GM21367 (cell line): Measurements from ENCODE around the gene DEGS1.
"Not testable (repeated sequence)": the region's sequence is repeated elsewhere in the genome, so short reads cannot be mapped to it uniquely, and the experiment has no call there.

ENCODE experiments used
- ATAC-seq: cut with Tn5 transposase; IDR thresholded peaks from one replicate; pipeline ENCODE4 v1.9.1; 2021; ENCODE audit not compliant: unreplicated experiment

DEGS1 gene

DNA sequence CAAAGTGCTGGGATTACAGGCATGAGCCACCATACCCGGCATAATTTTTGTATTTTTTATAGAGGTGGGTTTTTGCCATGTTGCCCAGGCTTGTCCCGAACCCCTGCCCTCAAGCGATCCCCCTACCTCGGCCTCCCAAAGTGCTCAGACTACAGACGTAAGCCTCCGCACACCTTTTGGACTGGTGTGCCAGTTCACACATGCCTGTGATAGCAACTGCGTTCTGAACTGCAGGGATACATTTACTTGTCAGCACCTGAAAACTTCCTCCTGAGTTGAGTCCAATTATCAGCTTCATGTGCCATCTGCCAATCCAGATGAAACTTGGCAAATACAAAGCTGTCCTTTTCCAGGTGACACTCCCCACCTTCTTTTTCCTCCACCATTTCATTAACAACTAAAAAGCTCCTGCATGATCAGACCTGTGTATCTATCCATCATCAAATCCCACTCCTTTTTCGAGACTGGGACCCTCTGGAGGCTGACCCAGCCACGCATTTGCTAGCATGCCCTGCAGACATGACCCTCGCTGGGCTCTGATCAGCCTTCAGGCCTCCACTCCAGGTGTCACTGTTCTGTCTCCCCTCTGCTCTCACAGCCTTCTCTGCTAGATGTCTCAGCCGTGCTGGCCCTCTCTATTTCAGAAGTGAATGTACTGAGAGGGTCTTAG is 2.1 kb upstream of the DEGS1 start:
- no peak for ATAC-seq

DNA sequence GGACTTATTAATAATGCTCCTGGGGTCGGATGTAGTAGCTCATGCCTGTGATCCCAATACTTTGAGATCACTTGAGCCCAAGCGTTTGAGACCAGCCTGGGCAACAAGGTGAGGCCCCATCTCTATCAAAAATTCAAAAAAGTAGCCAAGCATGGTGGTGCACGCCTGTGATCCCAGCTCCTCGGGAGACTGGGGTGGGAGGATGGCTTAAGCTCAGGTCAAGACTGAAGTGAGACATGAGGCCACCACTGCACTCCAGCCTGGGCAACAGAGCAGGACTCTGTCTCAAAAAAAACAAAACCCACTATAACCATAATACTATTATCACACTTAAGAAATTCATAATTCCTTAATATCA is 1.6 kb upstream of the DEGS1 start:
- ATAC-seq, result no peak

DNA sequence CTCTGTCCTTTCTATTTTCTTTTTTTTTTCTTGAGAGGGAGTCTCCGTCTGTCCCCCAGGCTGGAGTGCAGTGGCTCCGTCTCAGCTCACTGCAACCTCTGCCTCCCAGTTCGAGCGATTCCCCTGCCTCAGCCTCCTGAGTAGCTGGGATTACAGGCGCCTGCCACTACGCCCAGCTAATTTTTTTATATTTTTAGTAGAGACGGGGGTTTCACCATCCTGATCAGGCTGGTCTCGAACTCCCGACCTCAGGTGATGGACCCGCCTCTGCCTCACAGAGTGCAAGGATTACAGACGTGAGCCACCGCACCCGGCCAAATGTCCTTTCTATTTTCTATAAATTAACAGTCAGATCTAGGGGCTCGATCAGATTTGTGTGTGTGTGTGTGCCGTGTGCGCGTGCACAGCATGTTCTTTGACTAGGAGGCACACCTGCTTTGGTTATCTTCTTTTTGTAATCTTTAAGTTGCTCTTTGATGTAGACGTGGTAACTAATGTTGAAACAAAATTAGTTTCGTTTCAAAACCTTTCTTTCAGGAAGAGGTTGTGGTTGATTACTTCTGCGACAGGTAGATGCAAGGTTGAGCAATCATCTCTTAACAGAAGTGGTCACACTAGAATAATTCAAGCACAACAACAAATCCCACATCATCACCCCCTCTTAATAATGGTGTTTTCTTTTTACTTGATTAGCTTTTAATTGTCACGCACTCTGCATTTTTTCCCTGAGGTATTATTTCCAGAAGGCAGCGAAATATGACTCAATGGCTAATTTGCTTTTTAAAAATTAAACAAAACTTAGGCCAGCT is 779 bp upstream of the DEGS1 start:
- ATAC-seq, result peak; percentile 35

DNA sequence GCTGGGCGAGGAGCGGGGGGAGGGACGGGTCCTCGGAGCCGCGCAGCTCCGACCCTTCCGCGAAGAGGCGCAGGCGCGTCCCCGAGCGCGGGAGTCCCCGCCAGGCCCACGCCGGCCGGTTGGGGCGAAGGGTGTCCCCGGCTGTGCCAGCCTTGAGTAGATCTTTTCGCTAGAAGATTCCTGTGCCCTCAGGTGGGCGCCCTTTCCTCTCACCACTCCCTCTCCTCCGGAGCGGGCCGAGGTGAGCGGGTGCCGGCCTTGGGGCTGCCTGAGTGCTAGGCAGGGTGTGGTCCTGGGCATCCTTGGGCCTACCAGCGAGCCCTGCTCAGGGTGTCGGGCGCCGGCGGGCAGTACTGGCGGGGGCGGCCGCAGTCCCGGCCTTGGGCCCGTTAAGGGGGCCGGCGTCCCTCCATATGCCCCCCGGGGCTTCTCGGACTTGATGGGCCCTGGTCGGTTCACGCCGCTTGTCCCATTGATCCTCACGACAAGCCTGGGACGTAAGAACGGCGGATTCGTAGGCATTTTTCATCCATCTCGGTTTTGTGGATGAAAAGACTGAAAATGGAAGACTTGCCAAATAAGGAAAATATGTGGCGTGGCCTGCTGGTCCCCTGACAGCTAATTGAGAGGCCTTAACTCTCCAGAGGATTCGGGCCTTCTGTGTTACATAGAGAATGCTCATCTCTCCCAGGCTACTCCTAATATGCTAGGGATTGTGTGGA is 712 bp downstream of the DEGS1 start:
- ATAC-seq, result peak; percentile 37

DNA sequence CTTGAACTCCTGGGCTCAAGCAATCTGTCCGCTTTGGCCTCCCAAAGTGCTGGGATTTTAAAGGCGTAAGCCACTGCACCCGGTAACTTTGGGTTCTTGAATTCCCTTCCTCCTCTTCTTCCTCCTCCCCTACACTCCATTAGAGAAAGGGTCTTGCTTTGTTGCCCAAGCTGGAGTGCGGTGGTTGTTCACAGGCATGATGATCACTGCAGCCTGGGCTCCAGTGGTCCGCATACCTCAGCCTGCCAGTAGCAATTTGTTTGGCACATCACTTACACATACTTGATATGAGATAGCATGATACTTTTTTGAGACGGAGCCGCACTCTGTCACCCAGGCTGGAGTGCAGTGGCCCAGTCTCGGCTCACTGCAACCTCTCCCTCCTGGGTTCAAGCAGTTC is 2.2 kb downstream of the DEGS1 start:
- ATAC-seq, result no peak

DNA sequence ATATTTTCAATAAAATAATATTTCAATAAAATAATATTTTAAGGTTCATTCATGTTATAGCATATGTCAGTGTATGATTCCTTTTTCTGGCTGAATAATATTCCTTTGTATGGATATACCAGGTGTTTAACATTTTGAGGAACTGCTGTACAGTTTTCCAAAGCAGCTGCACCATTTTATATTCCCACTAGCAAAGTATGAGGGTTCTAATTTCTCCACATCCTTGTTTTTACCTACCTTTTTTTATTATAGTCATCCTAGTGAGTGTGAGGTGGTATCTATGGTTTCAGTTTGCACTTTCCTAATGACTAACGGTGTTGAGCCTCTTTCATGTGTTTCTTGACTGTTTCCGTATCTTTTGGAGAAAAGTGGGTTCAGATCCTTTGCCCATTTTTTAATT is 5.2 kb downstream of the DEGS1 start:
- no peak for ATAC-seq

DNA sequence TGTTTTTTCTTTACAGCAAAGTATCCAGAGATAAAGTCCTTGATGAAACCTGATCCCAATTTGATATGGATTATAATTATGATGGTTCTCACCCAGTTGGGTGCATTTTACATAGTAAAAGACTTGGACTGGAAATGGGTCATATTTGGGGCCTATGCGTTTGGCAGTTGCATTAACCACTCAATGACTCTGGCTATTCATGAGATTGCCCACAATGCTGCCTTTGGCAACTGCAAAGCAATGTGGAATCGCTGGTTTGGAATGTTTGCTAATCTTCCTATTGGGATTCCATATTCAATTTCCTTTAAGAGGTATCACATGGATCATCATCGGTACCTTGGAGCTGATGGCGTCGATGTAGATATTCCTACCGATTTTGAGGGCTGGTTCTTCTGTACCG is 6.5 kb downstream of the DEGS1 start:
- no peak for ATAC-seq

DNA sequence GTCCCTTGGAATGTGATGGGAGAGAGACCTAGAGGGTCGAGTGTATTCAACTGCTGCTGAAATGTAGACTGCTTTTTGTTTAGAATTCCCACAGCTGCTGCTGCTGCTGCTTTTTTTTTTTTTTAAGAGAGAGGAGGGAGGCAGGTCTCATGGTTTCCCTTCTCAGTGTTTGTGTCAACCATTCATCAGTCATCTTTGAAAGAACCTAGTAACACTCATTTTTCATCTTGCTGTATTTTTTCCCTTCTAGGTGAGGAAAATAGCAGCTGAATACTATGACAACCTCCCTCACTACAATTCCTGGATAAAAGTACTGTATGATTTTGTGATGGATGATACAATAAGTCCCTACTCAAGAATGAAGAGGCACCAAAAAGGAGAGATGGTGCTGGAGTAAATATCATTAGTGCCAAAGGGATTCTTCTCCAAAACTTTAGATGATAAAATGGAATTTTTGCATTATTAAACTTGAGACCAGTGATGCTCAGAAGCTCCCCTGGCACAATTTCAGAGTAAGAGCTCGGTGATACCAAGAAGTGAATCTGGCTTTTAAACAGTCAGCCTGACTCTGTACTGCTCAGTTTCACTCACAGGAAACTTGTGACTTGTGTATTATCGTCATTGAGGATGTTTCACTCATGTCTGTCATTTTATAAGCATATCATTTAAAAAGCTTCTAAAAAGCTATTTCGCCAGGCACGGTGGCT is 9.2 kb downstream of the DEGS1 start:
- peak; percentile 52 for ATAC-seq

DNA sequence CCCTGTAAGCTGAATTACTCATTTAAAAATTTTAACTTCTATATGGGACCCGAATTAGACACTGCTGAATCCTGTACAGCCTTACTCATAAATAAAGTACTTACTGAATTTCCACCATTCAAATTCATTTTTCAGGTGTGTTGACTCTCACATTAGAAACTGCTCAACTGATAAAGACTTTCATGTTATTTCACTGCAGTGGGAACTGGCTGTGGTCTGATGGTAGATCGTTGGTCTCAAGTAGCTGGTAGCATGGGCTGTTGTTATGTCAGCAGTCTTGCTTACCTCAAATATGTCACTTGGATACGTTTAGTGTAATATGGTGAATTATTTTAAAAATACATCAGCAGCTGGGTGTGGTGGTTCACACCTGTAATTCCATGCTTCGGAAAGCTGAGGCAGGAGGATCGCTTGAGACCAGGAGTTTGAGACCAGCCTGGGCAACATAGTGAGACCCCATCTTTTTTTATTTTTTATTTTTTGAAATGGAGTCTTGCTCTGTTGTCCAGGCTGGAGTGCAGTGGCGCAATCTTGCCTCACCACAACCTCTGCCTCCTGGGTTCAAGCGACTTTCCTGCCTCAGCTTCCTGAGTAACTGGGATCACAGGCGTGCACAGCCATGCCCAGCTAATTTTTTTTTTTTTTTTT is 10.4 kb downstream of the DEGS1 start:
- ATAC-seq, result no peak

DNA sequence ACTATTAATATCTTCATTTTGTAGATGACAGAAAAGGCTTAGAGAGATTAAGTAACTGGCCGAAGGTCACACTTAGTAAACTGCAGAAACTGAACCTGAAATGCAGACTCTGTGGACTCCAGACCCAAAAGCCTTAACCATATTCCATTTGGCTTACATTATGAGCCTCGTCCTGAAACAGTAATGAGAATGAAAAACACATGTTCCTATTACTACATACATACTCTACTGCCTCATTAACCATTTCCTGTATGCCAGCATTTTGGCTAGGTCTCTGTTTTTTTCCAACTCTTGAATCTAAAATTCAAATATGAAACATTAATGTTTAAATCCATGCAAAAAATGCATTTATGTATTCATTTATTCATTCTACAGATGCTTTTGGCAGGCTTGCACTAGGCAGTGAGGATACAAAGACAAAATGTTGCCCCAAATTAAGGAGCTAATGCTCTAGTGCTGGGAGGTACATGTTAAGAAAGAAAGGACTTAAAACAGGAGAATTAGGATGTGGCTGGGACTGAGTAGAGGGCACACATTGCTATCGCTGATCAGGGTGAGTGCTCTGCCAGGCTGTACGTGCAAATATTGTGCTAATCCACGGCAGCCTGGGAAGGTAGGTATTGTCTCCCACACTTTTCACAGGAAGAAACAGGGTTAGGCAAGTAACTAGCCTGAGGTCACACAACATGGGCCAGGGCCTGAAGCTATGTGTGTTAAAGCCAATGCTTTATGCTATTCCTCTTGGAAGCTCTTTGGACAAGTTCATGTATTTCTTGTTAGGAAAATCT is 14.0 kb downstream of the DEGS1 start:
- no peak for ATAC-seq

DNA sequence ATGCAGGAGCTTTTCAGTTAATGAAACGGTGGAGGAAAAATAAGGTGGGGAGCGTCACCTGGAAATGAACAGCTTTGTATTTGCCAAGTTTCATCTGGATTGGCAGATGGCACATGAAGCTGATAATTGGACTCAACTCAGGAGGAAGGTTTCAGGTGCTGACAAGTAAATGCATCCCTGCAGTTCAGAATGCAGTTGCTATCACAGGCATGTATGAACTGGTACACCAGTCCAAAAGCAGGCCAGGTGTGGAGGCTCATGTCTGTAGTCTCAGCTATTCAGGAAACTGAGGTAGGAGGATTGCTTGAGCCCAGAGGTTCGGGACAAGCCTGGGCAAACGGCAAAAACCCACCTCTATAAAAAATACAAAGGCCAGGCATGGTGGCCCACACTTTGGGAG is 15.5 kb downstream of the DEGS1 start:
- no peak for ATAC-seq

DNA sequence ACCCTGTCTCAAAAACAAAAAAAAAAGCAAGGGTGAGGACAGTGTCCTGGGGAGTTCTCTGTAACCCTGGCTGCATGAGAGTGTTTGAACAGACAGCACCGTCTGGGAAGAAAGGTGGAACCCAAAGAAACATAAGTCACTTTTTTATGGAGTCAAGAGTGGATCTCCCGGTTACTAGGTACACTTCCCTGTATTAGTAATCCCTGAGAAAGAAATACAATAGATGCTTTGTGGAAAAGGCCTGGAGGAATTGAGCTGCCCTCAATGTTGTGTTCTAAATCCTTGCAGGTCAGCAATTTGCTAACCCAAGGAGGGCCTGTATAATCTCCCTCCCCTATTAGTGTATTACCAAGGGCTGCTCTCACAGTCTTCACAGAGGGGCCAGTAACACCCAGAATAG is 16.6 kb downstream of the DEGS1 start:
- no peak for ATAC-seq

DNA sequence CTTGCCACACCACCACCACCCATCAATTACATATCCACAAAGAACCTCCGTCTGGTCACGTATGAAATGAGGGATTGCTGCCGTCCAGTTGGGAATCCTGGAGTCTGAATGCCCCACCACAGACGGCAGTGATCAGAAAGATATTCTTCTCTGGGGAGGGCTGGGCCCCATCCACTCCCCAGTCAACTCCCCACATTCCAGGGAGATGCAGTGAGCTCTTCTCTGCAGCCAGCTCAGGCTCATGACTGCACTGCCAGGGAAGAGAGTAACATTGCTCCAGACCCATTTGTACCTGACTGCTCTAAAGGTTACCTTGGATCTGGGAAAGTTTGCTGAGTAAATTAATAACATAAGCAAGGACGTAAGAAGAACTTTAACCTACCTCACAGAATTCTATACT is 18.3 kb downstream of the DEGS1 start:
- no peak for ATAC-seq

DNA sequence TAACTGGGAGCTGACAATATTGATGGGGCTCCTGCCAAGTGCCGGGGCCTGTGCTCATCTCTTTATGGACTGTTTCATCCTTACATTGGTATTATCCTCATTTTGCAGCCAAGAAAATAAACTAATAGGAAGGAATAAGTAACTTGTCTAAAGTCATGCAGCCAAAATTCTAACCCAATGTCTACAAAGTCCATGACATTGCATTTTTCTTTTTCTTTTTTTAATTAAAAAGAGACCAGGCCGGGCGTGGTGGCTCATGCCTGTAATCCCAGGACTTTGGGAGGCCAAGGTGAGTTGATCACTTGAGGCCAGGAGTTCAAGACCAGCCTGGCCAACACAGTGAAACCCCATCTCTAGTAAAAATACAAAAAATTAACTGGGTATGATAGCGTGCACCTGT is 18.8 kb downstream of the DEGS1 start:
- ATAC-seq, result no peak

DNA sequence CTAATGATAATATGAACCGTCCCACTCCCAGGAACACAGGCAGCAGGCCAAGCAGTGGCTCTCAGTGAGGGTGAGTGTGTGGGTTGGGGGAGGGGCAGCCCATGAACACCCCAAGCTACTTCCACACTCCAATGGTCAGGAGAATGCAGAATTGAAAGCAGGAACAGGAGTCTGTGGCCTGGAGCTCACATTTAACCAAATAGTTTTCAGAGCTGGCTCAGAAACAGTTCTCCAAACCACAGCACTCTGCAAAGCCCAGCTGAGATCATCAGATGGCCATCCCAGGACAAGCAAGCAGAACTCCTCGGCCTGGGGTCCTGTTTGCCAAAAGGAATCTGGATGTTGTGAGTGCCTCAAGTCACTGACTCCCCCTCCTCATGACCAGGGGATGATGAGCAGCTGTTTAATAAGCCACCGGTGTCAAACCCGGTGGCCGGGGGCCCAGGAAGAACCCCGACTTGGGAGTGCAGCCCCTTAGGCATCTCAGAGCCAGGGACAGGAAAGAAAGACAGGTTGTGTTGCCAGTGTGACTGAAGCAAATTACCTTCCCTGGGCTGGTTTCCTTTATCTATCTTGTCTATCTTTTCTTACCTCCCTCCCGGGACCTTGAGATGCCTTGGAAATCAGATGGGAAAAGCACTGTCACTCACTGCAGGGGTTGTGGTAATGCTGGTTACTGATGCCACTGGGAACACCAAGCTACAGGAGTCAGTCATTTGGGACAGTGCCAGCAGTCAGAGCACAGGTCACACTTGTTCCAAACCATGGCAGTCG is 20.4 kb downstream of the DEGS1 start:
- peak; percentile 67 for ATAC-seq

DNA sequence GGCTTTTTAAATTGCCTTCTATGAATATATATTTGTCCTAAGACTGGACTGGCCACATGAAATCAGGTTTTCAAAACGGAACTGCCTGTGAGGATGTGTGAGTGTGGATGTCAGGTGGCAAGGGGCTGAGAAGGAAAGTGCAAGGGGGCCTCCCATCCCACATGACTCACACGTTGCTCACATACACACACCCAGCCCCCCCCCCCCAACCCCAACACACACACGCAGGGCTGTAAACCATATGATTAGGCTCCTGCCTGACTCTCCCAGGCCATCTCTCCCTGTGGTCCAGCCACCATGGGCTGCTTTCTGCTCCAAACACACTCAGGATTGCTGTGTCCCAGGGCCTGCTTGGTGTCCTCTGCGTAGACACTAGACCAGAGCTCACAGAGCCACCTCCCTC is 22.4 kb downstream of the DEGS1 start:
- ATAC-seq, result no peak

DNA sequence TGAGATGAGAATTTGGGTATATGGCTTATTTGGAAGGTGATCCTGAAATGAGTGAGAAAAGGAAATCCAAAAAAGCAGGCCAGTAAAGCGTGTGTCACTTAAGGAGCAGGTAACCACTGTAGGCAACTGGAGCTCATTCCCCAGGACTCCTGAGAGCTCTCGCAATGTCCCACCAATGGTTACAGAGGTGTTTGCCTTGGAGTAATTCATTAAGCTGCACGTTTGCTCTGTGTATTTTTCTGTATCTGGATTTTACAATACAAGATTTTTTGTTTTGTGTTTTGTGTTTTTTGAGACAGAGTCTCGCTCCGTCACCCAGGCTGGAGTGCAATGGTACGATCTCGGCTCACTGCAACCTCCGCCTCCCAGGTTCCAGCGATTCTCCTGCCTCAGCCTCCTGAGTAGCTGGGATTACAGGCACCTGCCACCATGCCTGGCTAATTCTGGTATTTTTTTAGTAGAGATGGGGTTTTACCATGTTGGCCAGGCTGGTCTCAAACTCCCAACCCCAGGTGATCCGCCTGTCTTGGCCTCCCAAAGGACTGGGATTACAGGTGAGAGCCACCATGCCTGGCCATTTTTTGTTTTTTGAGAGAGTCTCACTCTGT is 23.0 kb downstream of the DEGS1 start:
- ATAC-seq, result not testable (repeated sequence)

DNA sequence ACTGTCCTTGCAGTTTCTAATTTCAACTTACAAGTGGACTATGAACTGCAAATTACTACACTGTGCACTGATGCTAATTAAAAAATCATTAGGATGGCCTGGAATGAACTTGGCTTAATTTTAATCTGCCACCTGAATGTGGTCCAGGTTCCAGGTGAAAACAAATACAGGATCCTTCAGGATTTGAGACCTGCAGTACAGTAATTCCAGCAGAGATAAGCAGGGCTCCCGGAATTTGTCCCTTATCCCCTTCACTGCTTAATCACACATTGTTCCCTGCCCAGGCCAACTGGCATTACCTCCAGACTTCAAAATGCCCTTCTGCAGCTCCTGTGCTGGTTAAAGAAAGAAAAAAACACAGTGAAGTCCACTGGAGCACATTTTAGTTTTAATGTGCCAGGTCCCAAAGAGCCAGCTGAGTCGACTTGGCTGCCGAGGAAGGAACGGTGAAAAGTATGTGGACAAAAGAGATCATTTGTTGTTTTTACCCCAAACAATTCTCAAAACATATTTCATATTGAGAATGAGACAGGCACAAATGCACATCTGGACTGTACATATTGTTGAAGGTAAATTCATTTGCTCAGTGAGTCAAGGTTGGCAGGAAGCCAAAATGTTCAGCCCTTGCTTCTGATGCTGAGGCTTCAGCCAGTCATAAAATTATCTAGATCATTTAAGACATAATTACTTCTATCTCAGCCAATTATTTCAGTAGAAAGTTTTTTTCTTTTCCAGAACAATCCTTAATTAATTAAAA is 28.3 kb downstream of the DEGS1 start:
- ATAC-seq, result no peak
